B cell (primary cell): ENCODE data around the gene EXOC6B. TPM values are rescaled to one million over a fixed set of nuclear protein-coding genes. Genes with fewer than 3 reads are reported as not detected.

Experiments used
- ATAC-seq: fragments of 200-7000 bp; cut with Tn5 transposase; one replicate; pipeline ENCODE4 v1.10.0; 2021; ENCODE audit warnings: low read depth, mild to moderate bottlenecking, moderate number of reproducible peaks, moderate library complexity
- CTCF ChIA-PET: fragments of 350-600 bp; sonication (Branson Sonifier 250); formaldehyde crosslinking; loops from one replicate; lab custom pipeline; 2021; ENCODE audit warnings: antibody characterized with exemption, inconsistent platforms; lab: Charles Lee
- POLR2A ChIA-PET: fragments of 350-600 bp; sonication (Branson Sonifier 250); formaldehyde crosslinking; loops from one replicate; lab custom pipeline; 2021; ENCODE audit warnings: antibody characterized with exemption; lab: Charles Lee
- DNase-seq: peaks from one replicate; pipeline ENCODE4 v3.0.0; 2013
- H2AFZ ChIP-seq: 2 replicates; pipeline ENCODE4 v1.6.1; 2012; ENCODE audit warnings: mild to moderate bottlenecking, low read depth, low read length; ENCODE audit not compliant: insufficient read depth, poor library complexity, severe bottlenecking
- H3K27ac ChIP-seq, 2 donors: 1 replicate in 1 of 2; 2 replicates in 1 of 2; pipeline ENCODE4 v1.5.1; 2012 to 2013; ENCODE audit warnings: low read length in 2 of 2, mild to moderate bottlenecking in 2 of 2, moderate library complexity in 1 of 2
- H3K27me3 ChIP-seq, 4 experiments: fragments of 200-600 bp in 1 of 4; sonication (generic) in 1 of 4; replicated peaks in 1 of 4; 1 replicate in 2 of 4; 2 replicates in 2 of 4; pipeline versions ENCODE4 v1.6.1 to v1.7.0; 2013 to 2016; ENCODE audit warnings: low read length in 3 of 4, mild to moderate bottlenecking in 2 of 4, mixed read lengths in 1 of 4, moderate library complexity in 1 of 4; ENCODE audit not compliant: insufficient read depth in 4 of 4, control insufficient read depth in 3 of 4; ENCODE audit errors: control extremely low read depth in 1 of 4
- H3K36me3 ChIP-seq, 2 experiments: replicated peaks in 1 of 2; 1 replicate in 1 of 2; 2 replicates in 1 of 2; pipeline versions ENCODE4 v1.6.1 to v1.7.1; 2013; ENCODE audit warnings: low read length in 1 of 2; ENCODE audit not compliant: insufficient read depth in 2 of 2, control insufficient read depth in 1 of 2; ENCODE audit errors: control extremely low read depth in 1 of 2, extremely low read depth in 1 of 2
- H3K4me1 ChIP-seq, 2 donors: fragments of 200-600 bp in 1 of 2; sonication (generic) in 1 of 2; 1 replicate in 1 of 2; 2 replicates in 1 of 2; pipeline versions ENCODE4 v1.5.1 to v1.6.1; 2013 to 2017; ENCODE audit warnings: low read length in 2 of 2; ENCODE audit not compliant: control insufficient read depth in 2 of 2, insufficient read depth in 2 of 2
- H3K4me2 ChIP-seq: replicated peaks from 2 replicates; pipeline ENCODE3; 2012; ENCODE audit warnings: mild to moderate bottlenecking, low read depth, low read length; ENCODE audit not compliant: poor library complexity, severe bottlenecking
- H3K4me3 ChIP-seq, 5 experiments: fragments of 200-600 bp in 1 of 5; sonication (generic) in 1 of 5; 1 replicate in 3 of 5; 2 replicates in 2 of 5; pipeline versions ENCODE4 v1.5.1 to v1.7.0; 2011 to 2016; ENCODE audit warnings: low read length in 4 of 5, mild to moderate bottlenecking in 4 of 5, low read depth in 2 of 5, control low read depth in 1 of 5, moderate library complexity in 1 of 5; ENCODE audit not compliant: insufficient read depth in 1 of 5; ENCODE audit errors: control extremely low read depth in 1 of 5, extremely low read depth in 1 of 5
- H3K79me2 ChIP-seq: fragments of 200-600 bp; sonication (generic); one replicate; pipeline ENCODE4 v1.6.0; 2016; ENCODE audit warnings: low read length; ENCODE audit not compliant: control insufficient read depth, insufficient read depth
- H3K9ac ChIP-seq: fragments of 200-600 bp; sonication (generic); 2 replicates; pipeline ENCODE4 v1.6.1; 2017; ENCODE audit warnings: mild to moderate bottlenecking, low read length, moderate library complexity
- H3K9me3 ChIP-seq, 3 donors: one replicate each; pipeline versions ENCODE4 v1.6.1 to v1.7.1; 2013; ENCODE audit warnings: low read length in 2 of 3; ENCODE audit not compliant: control insufficient read depth in 2 of 3, insufficient read depth in 1 of 3; ENCODE audit errors: control extremely low read depth in 1 of 3
- H4K20me1 ChIP-seq: 2 replicates; pipeline ENCODE4 v1.6.0; 2012; ENCODE audit warnings: mild to moderate bottlenecking, low read length; ENCODE audit not compliant: insufficient read depth, control insufficient read depth, poor library complexity, severe bottlenecking
- H3K27ac Mint-ChIP-seq: one replicate; pipeline ENCODE4 v1.8.0; 2021; ENCODE audit warnings: mixed read lengths
- H3K27me3 Mint-ChIP-seq: one replicate; pipeline ENCODE4 v1.8.0; 2021; ENCODE audit warnings: mixed read lengths
- H3K4me1 Mint-ChIP-seq: one replicate; pipeline ENCODE4 v1.8.0; 2021; ENCODE audit warnings: mixed read lengths
- H3K4me3 Mint-ChIP-seq: one replicate; pipeline ENCODE4 v1.8.0; 2021; ENCODE audit warnings: mixed read lengths
- H3K9me3 Mint-ChIP-seq: one replicate; pipeline ENCODE4 v1.8.0; 2022; ENCODE audit warnings: mixed read lengths; ENCODE audit not compliant: insufficient read depth
- CTCF ChIP-seq: fragments of 200-600 bp; IDR thresholded peaks from one replicate; pipeline ENCODE4 v1.8.0; 2022; ENCODE audit warnings: antibody characterized with exemption, mild to moderate bottlenecking
- EZH2 ChIP-seq: IDR thresholded peaks from 2 replicates; pipeline ENCODE4 v1.6.1; 2012; ENCODE audit warnings: borderline replicate concordance, low read depth, mild to moderate bottlenecking, moderate library complexity, low read length; ENCODE audit not compliant: insufficient read depth, poor library complexity, severe bottlenecking
- WGBS: methylation state at CpG from one replicate; pipeline ENCODE4 v1.1.5; 2013; ENCODE audit warnings: missing lambda C conversion rate; ENCODE audit not compliant: insufficient coverage; 5-methylcytosine and 5-hydroxymethylcytosine counted together
- intact Hi-C: fragments of 100-400 bp; cut with micrococcal nuclease; formaldehyde crosslinking; loops from one replicate; pipeline ENCODE4 v1.10.0; 2022
- polyA plus RNA-seq: library from polyadenylated mRNA; depleted of rRNA; stranded (reverse); fragments of >200 nt; gene quantifications from 2 replicates; pipeline ENCODE4 v1.2.3, GENCODE V29; 2012
- total RNA-seq, 2 donors: library from RNA; stranded (reverse); fragments of 120-200 nt in 1 of 2; gene quantifications; 1 replicate in 1 of 2; 2 replicates in 1 of 2; pipeline versions ENCODE4 v1.2.3 to v1.2.4, GENCODE V29; 2013 to 2022

Gene EXOC6B
- total and polyA plus RNA-seq, 2 donors (not counting 1 experiment from before 2014, with no cell fraction given): 4.8 to 22.6 TPM

GRCh38 chr2:72274380-72274797 is 551.4 kb downstream of the EXOC6B start:
- H4K20me1 ChIP-seq: no peaks in the 10 kb centered on the region
- TF ChIP-seq EZH2 (no peak), CTCF (no peak)
- no peak overlapping the region for H3K9ac ChIP-seq
- POLR2A ChIA-PET: no interaction called here
- ATAC-seq (no peak), DNase-seq (no peak)
- Mint-ChIP-seq H3K4me1 (no peaks in the 10 kb centered on the region), H3K4me3 (no peak overlapping the region), H3K9me3 (no peaks in the 10 kb centered on the region), H3K27me3 (no peaks in the 10 kb centered on the region), H3K27ac (no peak overlapping the region)
- no CpG with 5 or more reads among the region's 4 CpGs for WGBS
- CTCF ChIA-PET: no interaction called here
- no peaks in the 10 kb centered on the region for H3K4me1 ChIP-seq
- H3K79me2 ChIP-seq: no peaks in the 10 kb centered on the region
- no peak overlapping the region for H2AFZ ChIP-seq
- H3K9me3 ChIP-seq: no peaks in the 10 kb centered on the region
- H3K27ac ChIP-seq: no peak overlapping the region
- intact Hi-C loops: no loop called here
- no peak overlapping the region for H3K4me2 ChIP-seq
- H3K27me3 ChIP-seq: no peaks in the 10 kb centered on the region
- H3K4me3 ChIP-seq: no peak overlapping the region
- no peaks in the 10 kb centered on the region for H3K36me3 ChIP-seq

- Mint-ChIP-seq H3K27ac (no peak overlapping the region), H3K27me3 (no peaks in the 10 kb centered on the region), H3K4me3 (no peak overlapping the region), H3K4me1 (no peaks in the 10 kb centered on the region), H3K9me3 (no peaks in the 10 kb centered on the region)
- ChIA-PET CTCF (no interaction called here), POLR2A (no interaction called here)
- H2AFZ ChIP-seq: no peak overlapping the region
- H3K9ac ChIP-seq: no peak overlapping the region
- TF ChIP-seq CTCF (no peak), EZH2 (no peak)
- H4K20me1 ChIP-seq: no peaks in the 10 kb centered on the region
- no CpG with 5 or more reads among the region's 1 CpG for WGBS
- no peaks in the 10 kb centered on the region for H3K79me2 ChIP-seq
- H3K4me3 ChIP-seq: no peak overlapping the region
- ATAC-seq: no peak
- H3K36me3 ChIP-seq: no peaks in the 10 kb centered on the region
- H3K4me1 ChIP-seq: no peaks in the 10 kb centered on the region
- no peak for DNase-seq
- no peak overlapping the region for H3K27ac ChIP-seq
- no peaks in the 10 kb centered on the region for H3K9me3 ChIP-seq
- no peaks in the 10 kb centered on the region for H3K27me3 ChIP-seq
- intact Hi-C loops: no loop called here
- H3K4me2 ChIP-seq: no peak overlapping the region
Measured at GRCh38 chr2:72273384-72273783, 552.4 kb downstream of the EXOC6B start.
